ENCODE data around the gene RBM15. TPM values are rescaled to one million over a fixed set of nuclear protein-coding genes. Genes with fewer than 3 reads are reported as not detected.

Gene RBM15
- total and polyA plus RNA-seq, 2 donors (not counting 1 experiment from before 2014, with no cell fraction given): 8.4 to 25.9 TPM

DNA sequence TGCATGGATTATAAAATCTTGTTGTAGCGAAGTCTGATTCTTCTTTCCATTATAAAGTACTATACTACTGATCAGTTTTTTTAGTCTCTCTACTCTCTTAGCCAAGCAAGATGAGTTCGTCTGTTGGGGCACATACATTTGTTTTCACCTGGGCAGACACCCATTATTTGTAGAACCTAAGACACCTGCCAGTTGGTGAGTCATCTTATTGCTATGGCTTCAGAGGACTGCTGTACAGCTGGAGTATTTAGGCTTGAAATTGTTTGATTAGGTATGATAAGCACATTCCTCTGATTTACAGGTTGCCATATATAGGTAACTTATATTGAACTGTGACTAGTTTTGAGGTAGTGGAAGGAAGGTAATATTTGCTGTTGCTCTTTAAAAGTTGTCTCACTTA is 17.2 kb downstream of the RBM15 start:
- Histone ChIP-seq H3K4me1 (ENCODE audit: control insufficient read depth, extremely low read depth, insufficient read depth, low read length) (no peaks in the 10 kb centered on the region), H3K27me3 (ENCODE audit: control insufficient read depth, insufficient read depth, low read length) (no peaks in the 10 kb centered on the region), H3K9ac (ENCODE audit: insufficient read depth, low read length) (no peak overlapping the region), H3K27ac (ENCODE audit: insufficient read depth, low read length) (no peak overlapping the region), H3K9me3 (ENCODE audit: control insufficient read depth, insufficient read depth, low read depth, low read length) (no peaks in the 10 kb centered on the region), H3K36me3 (ENCODE audit: control insufficient read depth, insufficient read depth, low read length) (no peaks in the 10 kb centered on the region), H3K4me2 (ENCODE audit: extremely low read depth, insufficient read depth, low read length) (no peak overlapping the region), H3K4me3 (replicated peaks in 1 of 4; ENCODE audit: control extremely low read depth in 1 of 4, insufficient read depth in 1 of 4, low read depth in 3 of 4, low read length in 4 of 4) (no peak overlapping the region), H4K20me1 (ENCODE audit: control insufficient read depth, extremely low read depth, insufficient read depth, low read length) (no peaks in the 10 kb centered on the region), H3K79me2 (ENCODE audit: control insufficient read depth, insufficient read depth, low read length) (peaks cover 35% of the 10 kb centered on the region), H2AFZ (ENCODE audit: low read length) (no peak overlapping the region)
- DNase-seq (ENCODE audit: low read depth in 2 of 2): peak in 1 of 2 donors; percentile 20
- no peak for TF ChIP-seq EZH2 (IDR thresholded peaks at IDR 0.05; ENCODE audit: low read length, missing control alignments)
- TF ChIP-seq, protein P1, sequence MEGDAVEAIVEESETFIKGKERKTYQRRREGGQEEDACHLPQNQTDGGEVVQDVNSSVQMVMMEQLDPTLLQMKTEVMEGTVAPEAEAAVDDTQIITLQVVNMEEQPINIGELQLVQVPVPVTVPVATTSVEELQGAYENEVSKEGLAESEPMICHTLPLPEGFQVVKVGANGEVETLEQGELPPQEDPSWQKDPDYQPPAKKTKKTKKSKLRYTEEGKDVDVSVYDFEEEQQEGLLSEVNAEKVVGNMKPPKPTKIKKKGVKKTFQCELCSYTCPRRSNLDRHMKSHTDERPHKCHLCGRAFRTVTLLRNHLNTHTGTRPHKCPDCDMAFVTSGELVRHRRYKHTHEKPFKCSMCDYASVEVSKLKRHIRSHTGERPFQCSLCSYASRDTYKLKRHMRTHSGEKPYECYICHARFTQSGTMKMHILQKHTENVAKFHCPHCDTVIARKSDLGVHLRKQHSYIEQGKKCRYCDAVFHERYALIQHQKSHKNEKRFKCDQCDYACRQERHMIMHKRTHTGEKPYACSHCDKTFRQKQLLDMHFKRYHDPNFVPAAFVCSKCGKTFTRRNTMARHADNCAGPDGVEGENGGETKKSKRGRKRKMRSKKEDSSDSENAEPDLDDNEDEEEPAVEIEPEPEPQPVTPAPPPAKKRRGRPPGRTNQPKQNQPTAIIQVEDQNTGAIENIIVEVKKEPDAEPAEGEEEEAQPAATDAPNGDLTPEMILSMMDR (conservative IDR thresholded peaks at IDR 0.05 in 1 of 2, IDR thresholded peaks at IDR 0.05 in 1 of 2; ENCODE audit: low read depth in 1 of 2, low read length in 2 of 2): no peak

DNA sequence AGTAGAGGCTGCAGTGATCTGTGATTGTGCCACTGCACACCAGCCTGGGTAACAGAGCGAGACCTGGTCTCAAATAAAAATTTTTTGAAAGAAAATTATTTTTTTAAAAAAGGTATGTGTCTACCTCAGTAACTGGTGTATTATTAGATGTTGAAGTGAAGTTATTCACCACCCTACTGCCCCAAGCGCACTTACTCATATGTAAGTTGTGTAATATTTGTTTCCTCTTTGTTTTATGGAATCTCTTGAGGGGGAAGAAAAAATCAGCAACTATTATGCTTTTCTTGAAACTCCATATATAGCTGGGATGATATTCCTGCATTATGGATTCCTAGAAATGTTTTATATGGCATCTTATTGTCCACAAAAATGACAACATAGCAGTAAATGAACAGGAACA is 21.3 kb downstream of the RBM15 start:
- H3K4me1 ChIP-seq (ENCODE audit: control insufficient read depth, extremely low read depth, insufficient read depth, low read length): no peaks in the 10 kb centered on the region
- H2AFZ ChIP-seq (ENCODE audit: low read length): no peak overlapping the region
- no peak overlapping the region for H3K4me2 ChIP-seq (ENCODE audit: extremely low read depth, insufficient read depth, low read length)
- no peak overlapping the region for H3K27ac ChIP-seq (ENCODE audit: insufficient read depth, low read length)
- no peaks in the 10 kb centered on the region for H3K9me3 ChIP-seq (ENCODE audit: control insufficient read depth, insufficient read depth, low read depth, low read length)
- H4K20me1 ChIP-seq (ENCODE audit: control insufficient read depth, extremely low read depth, insufficient read depth, low read length): no peaks in the 10 kb centered on the region
- H3K9ac ChIP-seq (ENCODE audit: insufficient read depth, low read length): no peak overlapping the region
- no peaks in the 10 kb centered on the region for H3K36me3 ChIP-seq (ENCODE audit: control insufficient read depth, insufficient read depth, low read length)
- no peaks in the 10 kb centered on the region for H3K27me3 ChIP-seq (ENCODE audit: control insufficient read depth, insufficient read depth, low read length)
- no peak for DNase-seq (ENCODE audit: low read depth in 2 of 2)
- peaks cover 12% of the 10 kb centered on the region for H3K79me2 ChIP-seq (ENCODE audit: control insufficient read depth, insufficient read depth, low read length)
- H3K4me3 ChIP-seq (replicated peaks in 1 of 4; ENCODE audit: control extremely low read depth in 1 of 4, insufficient read depth in 1 of 4, low read depth in 3 of 4, low read length in 4 of 4): no peak overlapping the region
- TF ChIP-seq, protein P1 (conservative IDR thresholded peaks at IDR 0.05 in 1 of 2, IDR thresholded peaks at IDR 0.05 in 1 of 2; ENCODE audit: low read depth in 1 of 2, low read length in 2 of 2): no peak
- TF ChIP-seq EZH2 (IDR thresholded peaks at IDR 0.05; ENCODE audit: low read length, missing control alignments): no peak

DNA sequence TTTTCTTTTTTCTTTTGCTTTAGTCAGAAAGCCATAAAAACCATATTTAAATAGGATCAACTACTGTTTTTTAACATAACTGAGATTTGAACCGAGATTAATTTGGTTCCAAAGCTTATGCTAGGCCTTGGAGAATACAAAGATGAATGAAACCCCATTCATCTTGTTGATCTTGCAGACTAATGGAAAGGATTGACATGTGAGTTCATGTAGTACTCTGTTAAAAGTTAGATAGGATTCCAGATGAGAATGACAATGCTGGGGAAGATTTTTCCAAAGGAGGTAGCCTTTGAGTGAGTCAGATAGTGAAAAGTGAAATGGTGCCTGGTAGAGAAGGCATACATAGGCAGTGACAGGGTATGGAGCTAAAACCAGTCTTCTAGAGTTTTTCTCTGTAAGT is 22.7 kb downstream of the RBM15 start:
- H3K27ac ChIP-seq (ENCODE audit: insufficient read depth, low read length): no peak overlapping the region
- H2AFZ ChIP-seq (ENCODE audit: low read length): no peak overlapping the region
- H3K27me3 ChIP-seq (ENCODE audit: control insufficient read depth, insufficient read depth, low read length): no peaks in the 10 kb centered on the region
- no peak overlapping the region for H3K9ac ChIP-seq (ENCODE audit: insufficient read depth, low read length)
- no peaks in the 10 kb centered on the region for H3K9me3 ChIP-seq (ENCODE audit: control insufficient read depth, insufficient read depth, low read depth, low read length)
- no peak for DNase-seq (ENCODE audit: low read depth in 2 of 2)
- H4K20me1 ChIP-seq (ENCODE audit: control insufficient read depth, extremely low read depth, insufficient read depth, low read length): no peaks in the 10 kb centered on the region
- H3K4me1 ChIP-seq (ENCODE audit: control insufficient read depth, extremely low read depth, insufficient read depth, low read length): no peaks in the 10 kb centered on the region
- no peaks in the 10 kb centered on the region for H3K36me3 ChIP-seq (ENCODE audit: control insufficient read depth, insufficient read depth, low read length)
- no peak overlapping the region for H3K4me2 ChIP-seq (ENCODE audit: extremely low read depth, insufficient read depth, low read length)
- no peak overlapping the region for H3K4me3 ChIP-seq (replicated peaks in 1 of 4; ENCODE audit: control extremely low read depth in 1 of 4, insufficient read depth in 1 of 4, low read depth in 3 of 4, low read length in 4 of 4)
- peaks cover 8% of the 10 kb centered on the region for H3K79me2 ChIP-seq (ENCODE audit: control insufficient read depth, insufficient read depth, low read length)
- TF ChIP-seq, protein P1 (conservative IDR thresholded peaks at IDR 0.05 in 1 of 2, IDR thresholded peaks at IDR 0.05 in 1 of 2; ENCODE audit: low read depth in 1 of 2, low read length in 2 of 2): no peak
- no peak for TF ChIP-seq EZH2 (IDR thresholded peaks at IDR 0.05; ENCODE audit: low read length, missing control alignments)

Data from fibroblast of lung (primary cell).